ENCODE data around the gene WDPCP.

The WDPCP gene

DNA sequence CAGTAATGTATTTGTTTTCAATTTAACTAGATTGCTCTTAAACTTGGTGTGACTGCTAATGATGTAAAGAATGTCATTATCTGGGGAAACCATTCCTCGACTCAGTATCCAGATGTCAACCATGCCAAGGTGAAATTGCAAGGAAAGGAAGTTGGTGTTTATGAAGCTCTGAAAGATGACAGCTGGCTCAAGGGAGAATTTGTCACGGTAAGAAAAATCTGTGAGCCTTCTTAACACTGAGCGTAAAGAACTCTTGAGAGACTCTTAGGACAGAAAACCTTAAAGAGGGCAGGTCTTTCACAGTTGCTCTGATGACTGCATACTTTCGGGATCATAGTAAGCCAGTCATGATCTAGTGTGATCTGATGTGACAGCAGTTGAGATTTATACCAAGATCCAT, 16.4 kb upstream of the WDPCP start:
- TF ChIP-seq, protein P1, sequence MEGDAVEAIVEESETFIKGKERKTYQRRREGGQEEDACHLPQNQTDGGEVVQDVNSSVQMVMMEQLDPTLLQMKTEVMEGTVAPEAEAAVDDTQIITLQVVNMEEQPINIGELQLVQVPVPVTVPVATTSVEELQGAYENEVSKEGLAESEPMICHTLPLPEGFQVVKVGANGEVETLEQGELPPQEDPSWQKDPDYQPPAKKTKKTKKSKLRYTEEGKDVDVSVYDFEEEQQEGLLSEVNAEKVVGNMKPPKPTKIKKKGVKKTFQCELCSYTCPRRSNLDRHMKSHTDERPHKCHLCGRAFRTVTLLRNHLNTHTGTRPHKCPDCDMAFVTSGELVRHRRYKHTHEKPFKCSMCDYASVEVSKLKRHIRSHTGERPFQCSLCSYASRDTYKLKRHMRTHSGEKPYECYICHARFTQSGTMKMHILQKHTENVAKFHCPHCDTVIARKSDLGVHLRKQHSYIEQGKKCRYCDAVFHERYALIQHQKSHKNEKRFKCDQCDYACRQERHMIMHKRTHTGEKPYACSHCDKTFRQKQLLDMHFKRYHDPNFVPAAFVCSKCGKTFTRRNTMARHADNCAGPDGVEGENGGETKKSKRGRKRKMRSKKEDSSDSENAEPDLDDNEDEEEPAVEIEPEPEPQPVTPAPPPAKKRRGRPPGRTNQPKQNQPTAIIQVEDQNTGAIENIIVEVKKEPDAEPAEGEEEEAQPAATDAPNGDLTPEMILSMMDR (IDR thresholded peaks at IDR 0.05; ENCODE audit: control insufficient read depth, insufficient read depth, low read depth, low read length, missing control alignments): no peak
- no peak for DNase-seq (ENCODE audit: low read depth)
- no peak overlapping the region for H3K4me3 ChIP-seq (ENCODE audit: control insufficient read depth, low read depth, low read length)

DNA sequence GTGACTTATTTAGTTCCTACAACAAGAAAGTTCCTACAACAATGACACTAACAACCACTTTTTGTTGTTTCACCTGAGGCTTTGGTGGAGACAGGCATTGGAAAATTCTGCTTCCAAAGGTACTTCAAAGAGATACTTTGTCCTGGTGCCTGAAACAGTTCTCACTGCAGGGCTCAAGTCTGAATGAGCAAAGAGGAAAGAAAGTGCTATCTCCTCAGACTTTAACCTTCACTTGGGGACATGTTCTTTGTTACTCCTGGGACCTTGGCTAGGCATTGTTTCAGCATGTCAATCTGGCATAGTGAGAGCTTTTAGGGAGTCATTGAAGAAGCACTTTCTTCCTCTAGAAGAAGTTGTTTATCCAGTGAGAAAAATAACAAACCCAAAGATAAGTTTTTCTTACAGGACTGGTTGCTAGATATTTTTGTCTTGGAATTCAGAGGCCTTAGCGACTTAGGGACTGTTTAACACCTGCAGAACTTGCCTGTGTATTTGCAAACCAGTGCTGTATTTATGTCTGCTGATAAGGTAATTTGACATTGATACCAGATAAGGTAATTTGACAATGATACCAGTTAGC, 12.7 kb upstream of the WDPCP start:
- H3K4me3 ChIP-seq (ENCODE audit: control insufficient read depth, low read depth, low read length): no peak overlapping the region
- no peak for DNase-seq (ENCODE audit: low read depth)

DNA sequence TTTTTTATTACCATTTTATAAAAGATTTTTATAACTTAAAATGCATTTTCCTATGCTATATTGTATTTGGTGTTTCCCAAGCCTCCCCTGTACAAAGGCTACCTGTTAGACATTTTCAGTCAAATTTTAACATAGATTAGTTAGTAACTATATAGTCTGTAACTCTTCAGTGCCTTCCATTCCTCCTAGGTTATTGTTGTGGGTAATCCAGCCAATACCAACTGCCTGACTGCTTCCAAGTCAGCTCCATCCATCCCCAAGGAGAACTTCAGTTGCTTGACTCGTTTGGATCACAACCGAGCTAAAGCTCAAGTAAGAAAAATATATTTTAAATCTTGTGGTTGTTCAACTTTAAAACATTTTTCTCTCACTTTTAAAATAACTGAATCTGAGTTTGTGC, 10.7 kb upstream of the WDPCP start:
- TF ChIP-seq, protein P1 (IDR thresholded peaks at IDR 0.05; ENCODE audit: control insufficient read depth, insufficient read depth, low read depth, low read length, missing control alignments): no peak
- no peak overlapping the region for H3K4me3 ChIP-seq (ENCODE audit: control insufficient read depth, low read depth, low read length)
- DNase-seq (ENCODE audit: low read depth): no peak

More for the DNA sequence above, 12.7 kb upstream of the WDPCP start:
- TF ChIP-seq, protein P1 (IDR thresholded peaks at IDR 0.05; ENCODE audit: control insufficient read depth, insufficient read depth, low read depth, low read length, missing control alignments): no peak

DNA sequence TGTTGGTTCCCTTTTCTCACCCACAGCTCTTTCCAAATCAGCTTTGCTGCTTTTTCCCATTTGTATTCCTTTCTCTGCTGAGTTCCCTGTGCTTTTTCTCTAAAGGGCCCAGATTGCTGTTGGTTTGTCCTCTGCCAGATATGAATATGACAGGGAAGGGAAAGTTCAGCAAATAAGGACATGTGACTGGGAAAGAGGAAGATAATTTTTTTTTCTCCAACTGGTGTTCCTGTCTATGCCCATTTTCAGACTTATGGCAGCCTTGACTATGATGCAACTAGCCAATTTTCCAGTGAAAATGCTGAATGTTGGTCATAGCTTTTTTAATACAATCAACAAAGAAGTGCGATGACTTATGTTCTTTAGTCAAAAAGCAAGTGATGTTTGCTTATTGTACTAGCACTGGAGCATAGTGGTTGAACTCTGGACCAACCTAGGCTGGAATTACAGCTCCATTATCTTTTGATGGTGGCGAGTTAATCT, 8.2 kb upstream of the WDPCP start:
- H3K4me3 ChIP-seq (ENCODE audit: control insufficient read depth, low read depth, low read length): no peak overlapping the region
- TF ChIP-seq, protein P1 (IDR thresholded peaks at IDR 0.05; ENCODE audit: control insufficient read depth, insufficient read depth, low read depth, low read length, missing control alignments): no peak
- no peak for DNase-seq (ENCODE audit: low read depth)

DNA sequence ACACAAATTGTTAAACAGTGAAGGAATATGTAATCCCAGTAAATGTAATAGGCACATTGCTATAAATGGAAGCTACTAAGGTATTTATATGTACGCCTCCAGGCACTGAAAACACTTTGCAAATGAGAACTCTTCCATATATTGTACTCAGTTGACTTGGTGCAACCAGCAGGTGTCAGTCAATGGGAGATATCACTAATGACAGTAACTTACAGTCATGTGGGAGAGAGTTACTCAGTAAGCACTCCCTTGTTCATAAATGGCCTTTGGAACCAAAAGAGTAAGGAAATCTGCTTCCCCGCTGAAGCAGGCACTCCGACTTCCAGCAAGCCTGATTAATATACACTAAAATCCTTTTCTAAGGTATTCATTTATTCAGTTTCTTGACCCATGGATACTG, 6.4 kb upstream of the WDPCP start:
- no peak for DNase-seq (ENCODE audit: low read depth)
- TF ChIP-seq, protein P1 (IDR thresholded peaks at IDR 0.05; ENCODE audit: control insufficient read depth, insufficient read depth, low read depth, low read length, missing control alignments): no peak
- H3K4me3 ChIP-seq (ENCODE audit: control insufficient read depth, low read depth, low read length): no peak overlapping the region

DNA sequence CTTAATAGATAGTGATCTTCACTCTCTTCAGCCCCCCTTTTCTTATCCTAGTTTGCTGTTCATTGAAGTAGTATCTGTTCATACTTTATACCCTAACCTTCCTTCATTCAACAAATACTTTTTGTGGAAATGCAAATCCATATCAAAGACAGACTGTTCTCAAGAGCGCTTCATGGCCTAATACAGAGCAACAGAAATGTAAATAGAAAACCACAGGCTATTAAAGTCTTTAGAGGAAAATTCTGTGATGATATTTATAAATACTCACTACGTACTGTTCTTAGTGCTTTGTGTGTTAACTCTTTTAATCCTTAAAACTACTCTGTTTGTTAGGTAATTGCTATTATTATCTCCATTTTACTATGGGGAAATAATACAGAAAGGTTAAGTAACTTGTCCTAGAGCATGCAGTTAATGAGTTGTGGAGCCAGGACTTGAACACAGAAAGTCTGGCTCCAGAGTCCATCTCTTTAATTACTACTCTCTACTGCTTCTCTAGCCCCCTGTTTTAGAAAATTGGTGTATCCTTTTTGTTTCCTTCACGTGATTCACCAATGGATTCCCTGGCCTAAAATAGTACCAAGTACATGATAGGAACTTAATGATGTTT, 3.4 kb upstream of the WDPCP start:
- DNase-seq (ENCODE audit: low read depth): no peak
- TF ChIP-seq, protein P1 (IDR thresholded peaks at IDR 0.05; ENCODE audit: control insufficient read depth, insufficient read depth, low read depth, low read length, missing control alignments): no peak
- no peak overlapping the region for H3K4me3 ChIP-seq (ENCODE audit: control insufficient read depth, low read depth, low read length)
